Nephron (organoid): ENCODE data around the gene IGFBP6.

ENCODE experiments used
- H3K27ac Mint-ChIP-seq, 3 experiments: 2 replicates each; pipeline ENCODE4 v1.8.0; 2020; ENCODE audit warnings: mixed read lengths in 3 of 3, mild to moderate bottlenecking in 2 of 3, moderate library complexity in 1 of 3
- H3K27me3 Mint-ChIP-seq: 2 replicates; pipeline ENCODE4 v1.8.0; 2021; ENCODE audit warnings: low read depth, mild to moderate bottlenecking, moderate library complexity, mixed read lengths
- H3K36me3 Mint-ChIP-seq: 2 replicates; pipeline ENCODE4 v1.8.0; 2020; ENCODE audit warnings: low read depth, mixed read lengths
- H3K4me1 Mint-ChIP-seq: 2 replicates; pipeline ENCODE4 v1.8.0; 2020; ENCODE audit warnings: mixed read lengths
- H3K4me3 Mint-ChIP-seq, 3 experiments: 2 replicates each; pipeline ENCODE4 v1.8.0; 2020; ENCODE audit warnings: mild to moderate bottlenecking in 3 of 3, mixed read lengths in 3 of 3, moderate library complexity in 2 of 3
- H3K9me3 Mint-ChIP-seq: 2 replicates; pipeline ENCODE4 v1.8.0; 2020; ENCODE audit warnings: mixed read lengths
- TF ChIP-seq, protein P1 (sequence below), 3 experiments: fragments of 200-600 bp; sonication (generic); IDR thresholded peaks; one replicate each; pipeline ENCODE4 v1.5.0; 2021; ENCODE audit warnings: antibody characterized with exemption in 3 of 3; ENCODE audit not compliant: unreplicated experiment in 3 of 3

IGFBP6 gene

DNA sequence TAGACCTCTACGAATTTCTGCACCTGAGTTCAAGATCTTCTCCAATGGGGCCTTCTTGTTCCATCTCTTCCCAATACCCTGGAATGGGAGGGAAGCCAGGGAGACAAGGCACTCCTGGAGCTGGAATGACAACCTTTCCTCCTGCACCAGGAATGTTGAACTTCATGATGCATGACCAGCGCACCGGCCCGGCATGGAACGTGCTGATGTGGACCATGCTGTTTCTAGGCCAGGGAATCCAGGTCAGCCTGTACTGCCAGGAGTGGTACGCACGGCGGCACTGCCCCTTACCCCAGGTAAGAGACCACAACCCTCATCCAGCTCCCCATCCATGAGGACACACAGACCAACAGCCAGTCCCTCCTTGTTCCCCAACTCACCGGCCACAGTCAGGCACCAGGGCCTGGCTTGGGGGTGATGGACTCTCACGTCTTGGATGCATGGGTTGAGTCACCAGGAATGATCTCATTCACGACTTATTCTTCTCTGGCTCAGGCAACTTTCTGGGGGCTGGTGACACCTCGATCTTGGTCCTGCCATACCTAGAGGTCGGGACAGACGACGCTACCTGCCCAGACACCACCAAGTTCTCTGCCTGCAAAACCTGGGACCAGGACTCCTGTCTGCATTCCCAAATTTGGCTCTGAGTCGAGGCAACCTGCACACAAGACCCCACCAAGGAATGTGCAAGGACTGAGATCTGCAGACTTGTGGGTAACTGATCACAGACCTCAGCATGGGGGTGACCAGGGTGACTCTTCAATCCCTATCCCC is 26.3 kb downstream of the IGFBP6 start:
- Mint-ChIP-seq H3K27me3 (peaks cover 9% of the 10 kb centered on the region), H3K36me3 (no peaks in the 10 kb centered on the region), H3K27ac (no peak overlapping the region), H3K4me1 (no peaks in the 10 kb centered on the region), H3K9me3 (peaks cover 3% of the 10 kb centered on the region), H3K4me3 (no peak overlapping the region)
- TF ChIP-seq, protein P1, sequence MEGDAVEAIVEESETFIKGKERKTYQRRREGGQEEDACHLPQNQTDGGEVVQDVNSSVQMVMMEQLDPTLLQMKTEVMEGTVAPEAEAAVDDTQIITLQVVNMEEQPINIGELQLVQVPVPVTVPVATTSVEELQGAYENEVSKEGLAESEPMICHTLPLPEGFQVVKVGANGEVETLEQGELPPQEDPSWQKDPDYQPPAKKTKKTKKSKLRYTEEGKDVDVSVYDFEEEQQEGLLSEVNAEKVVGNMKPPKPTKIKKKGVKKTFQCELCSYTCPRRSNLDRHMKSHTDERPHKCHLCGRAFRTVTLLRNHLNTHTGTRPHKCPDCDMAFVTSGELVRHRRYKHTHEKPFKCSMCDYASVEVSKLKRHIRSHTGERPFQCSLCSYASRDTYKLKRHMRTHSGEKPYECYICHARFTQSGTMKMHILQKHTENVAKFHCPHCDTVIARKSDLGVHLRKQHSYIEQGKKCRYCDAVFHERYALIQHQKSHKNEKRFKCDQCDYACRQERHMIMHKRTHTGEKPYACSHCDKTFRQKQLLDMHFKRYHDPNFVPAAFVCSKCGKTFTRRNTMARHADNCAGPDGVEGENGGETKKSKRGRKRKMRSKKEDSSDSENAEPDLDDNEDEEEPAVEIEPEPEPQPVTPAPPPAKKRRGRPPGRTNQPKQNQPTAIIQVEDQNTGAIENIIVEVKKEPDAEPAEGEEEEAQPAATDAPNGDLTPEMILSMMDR (IDR thresholded peaks at IDR 0.05; ENCODE audit: unreplicated experiment in 3 of 3), result no peak

DNA sequence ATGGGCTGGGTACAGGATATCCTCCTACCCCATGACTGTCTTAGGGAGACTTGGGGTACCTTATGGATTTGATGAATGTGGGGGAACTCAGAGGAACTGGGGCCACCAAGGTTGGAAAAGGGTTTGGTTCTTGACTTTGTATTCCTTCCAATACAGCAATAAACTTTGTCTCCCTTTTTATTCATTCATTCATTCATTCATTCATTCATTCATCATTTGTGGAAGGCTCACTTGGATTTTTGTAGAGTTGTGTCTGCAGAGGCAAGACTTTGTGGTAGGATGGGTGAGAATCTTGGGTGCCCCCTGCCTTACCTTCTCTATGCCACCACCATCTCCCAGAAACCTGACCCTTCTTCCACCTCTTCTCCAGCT is 26.9 kb downstream of the IGFBP6 start:
- no peaks in the 10 kb centered on the region for H3K36me3 Mint-ChIP-seq
- no peak overlapping the region for H3K4me3 Mint-ChIP-seq
- H3K27ac Mint-ChIP-seq, result no peak overlapping the region
- no peaks in the 10 kb centered on the region for H3K4me1 Mint-ChIP-seq
- TF ChIP-seq, protein P1 (IDR thresholded peaks at IDR 0.05; ENCODE audit: unreplicated experiment in 3 of 3), result no peak
- peaks cover 3% of the 10 kb centered on the region for H3K9me3 Mint-ChIP-seq
- H3K27me3 Mint-ChIP-seq, result peaks cover 9% of the 10 kb centered on the region

DNA sequence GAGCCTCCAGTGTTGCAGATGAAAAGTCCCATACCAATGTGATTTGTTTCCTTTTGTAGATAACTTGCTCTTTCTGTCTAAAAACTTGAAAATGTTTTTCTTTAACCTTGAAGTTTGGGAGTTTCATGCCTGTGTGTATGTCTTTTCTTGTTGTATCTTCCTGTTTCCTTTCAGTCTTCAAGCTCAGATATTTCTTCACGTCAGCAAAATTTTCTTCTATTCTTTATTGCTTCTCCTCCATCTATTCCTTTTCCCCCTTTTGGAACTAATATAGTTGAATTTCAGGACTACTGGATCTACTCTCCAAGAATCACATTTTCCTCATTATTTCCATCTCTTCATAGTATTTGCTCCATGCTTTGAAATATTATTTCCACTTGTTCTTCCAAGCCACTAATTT is 29.7 kb downstream of the IGFBP6 start:
- no peaks in the 10 kb centered on the region for H3K36me3 Mint-ChIP-seq
- TF ChIP-seq, protein P1 (IDR thresholded peaks at IDR 0.05; ENCODE audit: unreplicated experiment in 3 of 3), result no peak
- H3K27ac Mint-ChIP-seq, result no peak overlapping the region
- peaks cover 3% of the 10 kb centered on the region for H3K9me3 Mint-ChIP-seq
- peaks cover 6% of the 10 kb centered on the region for H3K27me3 Mint-ChIP-seq
- no peak overlapping the region for H3K4me3 Mint-ChIP-seq
- no peaks in the 10 kb centered on the region for H3K4me1 Mint-ChIP-seq

DNA sequence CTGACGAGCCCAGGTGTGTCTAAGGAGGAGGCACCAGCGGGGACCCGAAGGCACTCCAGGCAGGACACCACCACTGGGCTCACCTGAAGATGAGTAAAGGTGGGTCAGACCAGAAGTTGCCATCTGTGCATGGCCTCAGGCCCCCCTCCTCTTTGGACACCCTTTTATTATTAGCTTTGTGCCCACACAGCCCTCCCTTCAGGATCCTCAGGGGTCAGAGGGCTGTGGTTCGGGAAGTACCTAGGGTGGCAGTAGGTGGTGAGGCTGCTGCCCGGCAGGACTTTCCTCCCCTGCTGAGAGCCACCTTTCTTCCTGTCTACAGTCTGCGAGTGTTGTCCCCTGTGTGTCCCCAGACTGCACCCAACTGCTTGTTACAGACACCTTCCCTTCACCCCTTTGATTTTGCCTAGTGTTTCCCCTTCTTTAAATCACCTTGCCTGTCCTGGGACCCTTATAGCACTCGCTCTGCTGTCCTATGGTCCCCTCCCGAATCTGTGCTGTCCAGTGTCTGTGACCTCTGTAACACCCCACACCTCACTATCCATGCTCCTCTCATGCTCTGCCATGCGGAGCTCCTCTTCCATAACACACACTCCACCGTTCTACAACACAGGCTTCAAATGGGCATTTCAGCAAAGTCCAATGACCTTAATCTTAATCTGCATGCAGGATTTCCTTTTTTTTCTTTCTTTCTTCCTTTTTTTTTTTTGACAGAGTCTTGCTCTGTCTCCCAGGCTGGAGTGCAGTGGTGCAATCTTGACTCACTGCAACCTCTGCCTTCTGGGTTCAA is 31.5 kb downstream of the IGFBP6 start:
- Mint-ChIP-seq H3K4me1 (no peaks in the 10 kb centered on the region), H3K27ac (no peak overlapping the region), H3K4me3 (no peak overlapping the region), H3K36me3 (no peaks in the 10 kb centered on the region), H3K27me3 (peaks cover 3% of the 10 kb centered on the region), H3K9me3 (peaks cover 3% of the 10 kb centered on the region)
- TF ChIP-seq, protein P1 (IDR thresholded peaks at IDR 0.05; ENCODE audit: unreplicated experiment in 3 of 3), result no peak

DNA sequence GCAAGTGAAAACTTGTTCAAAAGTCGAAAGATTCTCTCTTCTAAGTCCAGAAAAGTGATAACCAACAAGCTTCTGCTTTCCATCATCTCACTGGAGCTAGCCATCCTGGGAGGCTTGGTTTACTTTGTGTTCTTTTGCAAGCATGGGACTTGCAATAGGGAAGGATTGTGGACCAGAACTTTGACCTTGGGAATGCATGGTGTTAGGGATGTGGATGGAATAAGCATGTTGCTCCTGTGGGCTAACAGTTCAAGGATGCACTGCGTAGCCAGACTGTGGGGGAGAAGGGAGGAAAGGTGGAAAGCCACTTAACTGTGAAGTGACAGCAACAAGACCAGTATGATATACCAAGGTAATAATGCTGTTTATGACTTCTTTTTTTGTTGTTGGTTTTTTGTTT is 34.4 kb downstream of the IGFBP6 start:
- no peak overlapping the region for H3K27ac Mint-ChIP-seq
- no peaks in the 10 kb centered on the region for H3K27me3 Mint-ChIP-seq
- peaks cover 6% of the 10 kb centered on the region for H3K9me3 Mint-ChIP-seq
- no peak overlapping the region for H3K4me3 Mint-ChIP-seq
- no peaks in the 10 kb centered on the region for H3K4me1 Mint-ChIP-seq
- no peaks in the 10 kb centered on the region for H3K36me3 Mint-ChIP-seq
- TF ChIP-seq, protein P1 (IDR thresholded peaks at IDR 0.05; ENCODE audit: unreplicated experiment in 3 of 3), result no peak
